ENCODE results near the gene RNF123. TPM values are rescaled to one million over a fixed set of nuclear protein-coding genes. Genes with fewer than 3 reads are reported as not detected.

Gene RNF123
- total and polyA plus RNA-seq, 2 donors (not counting 3 experiments of a cell fraction or from before 2014, with no cell fraction given) = 43.4 to 59.3 TPM

GRCh38 chr3:49734752-49735151 is 45.4 kb downstream of the RNF123 start:
- no peak overlapping the region for H3K4me2 ChIP-seq (ENCODE audit: insufficient read depth, low read length)
- BruUV-seq (replicated peaks) = no TSS peak
- POLR2A ChIA-PET = interaction anchor here (0.7 kb wide), 1 partner anchor 31 kb away, joined by 7 read pairs; no protein-coding TSS in a partner anchor
- CTCF ChIA-PET = interaction anchor here (0.5 kb wide), 1 partner anchor 15 kb away, joined by 3 read pairs; no protein-coding TSS in a partner anchor
- H3K4me3 ChIP-seq (replicated peaks in 1 of 3; ENCODE audit: insufficient read depth in 1 of 3, low read depth in 1 of 3, low read length in 3 of 3) = no peak overlapping the region
- H3K27me3 ChIP-seq (ENCODE audit: control insufficient read depth in 2 of 2, insufficient read depth in 2 of 2, low read length in 2 of 2) = no peaks in the 10 kb centered on the region
- dilution Hi-C loops (cut with MboI; ENCODE audit: extremely low pct_ligation_motif_present, low sequenced_read_pairs) = no loop called here
- H3K27ac ChIP-seq (ENCODE audit: insufficient read depth, low read depth, low read length) = no peak overlapping the region
- TF ChIP-seq JUN (IDR thresholded peaks at IDR 0.05; ENCODE audit: borderline replicate concordance, insufficient read depth, insufficient read length, low read depth) (no peak), EZH2 (IDR thresholded peaks at IDR 0.05; ENCODE audit: borderline replicate concordance, low read depth, low read length, severe bottlenecking) (no peak), MYC (IDR thresholded peaks at IDR 0.05; ENCODE audit: low read depth, low read length) (no peak), POLR2AphosphoS5 (IDR thresholded peaks at IDR 0.05; ENCODE audit: insufficient read depth, low read depth, low read length) (no peak), CTCF (IDR thresholded peaks at IDR 0.05; ENCODE audit: extremely low read depth in 1 of 2, insufficient read depth in 1 of 2, low read depth in 1 of 2, low read length in 2 of 2) (no peak), POLR2A (IDR thresholded peaks at IDR 0.05; ENCODE audit: low read depth, low read length) (no peak), FOS (IDR thresholded peaks at IDR 0.05; ENCODE audit: borderline replicate concordance, insufficient read depth, low read length) (no peak), GATA2 (IDR thresholded peaks at IDR 0.05; ENCODE audit: insufficient read depth, insufficient read length, low read depth, low read length) (no peak)
- TF ChIP-seq, protein P1, sequence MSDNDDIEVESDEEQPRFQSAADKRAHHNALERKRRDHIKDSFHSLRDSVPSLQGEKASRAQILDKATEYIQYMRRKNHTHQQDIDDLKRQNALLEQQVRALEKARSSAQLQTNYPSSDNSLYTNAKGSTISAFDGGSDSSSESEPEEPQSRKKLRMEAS (IDR thresholded peaks at IDR 0.05; ENCODE audit: insufficient read depth, insufficient read length) = no peak
- no peak overlapping the region for H3K9ac ChIP-seq (replicated peaks; ENCODE audit: extremely low read depth, insufficient read depth, low read length)
- no peak for DNase-seq (ENCODE audit: low read depth, low spot score)
- no peaks in the 10 kb centered on the region for H3K9me1 ChIP-seq (replicated peaks; ENCODE audit: control insufficient read depth, extremely low read depth, insufficient read depth, low read length)
- intact Hi-C loops (cut with micrococcal nuclease) = no loop called here
- H3K4me1 ChIP-seq (ENCODE audit: control insufficient read depth, extremely low read depth, insufficient read depth, low read length) = no peaks in the 10 kb centered on the region
- H2AFZ ChIP-seq (ENCODE audit: low read depth, low read length) = no peak overlapping the region
- no peaks in the 10 kb centered on the region for H3K9me3 ChIP-seq (replicated peaks; ENCODE audit: control insufficient read depth, insufficient read depth, low read length)
- H3K36me3 ChIP-seq (ENCODE audit: control insufficient read depth in 2 of 2, extremely low read depth in 1 of 2, insufficient read depth in 2 of 2, low read length in 2 of 2) = peaks cover 6 to 20% of the 10 kb centered on the region in 2 experiments
- no peaks in the 10 kb centered on the region for H4K20me1 ChIP-seq (replicated peaks; ENCODE audit: control insufficient read depth, extremely low read depth, insufficient read depth, low read length)
- no peak for FAIRE-seq
- H3K79me2 ChIP-seq (ENCODE audit: control insufficient read depth, insufficient read depth, low read length) = peaks cover 2% of the 10 kb centered on the region
